Measurements from ENCODE around the gene NSMCE1. TPM values are rescaled to one million over a fixed set of nuclear protein-coding genes. Genes with fewer than 3 reads are reported as not detected.

NSMCE1 gene
- total and polyA plus RNA-seq, 2 donors (not counting 1 experiment from before 2014, with no cell fraction given), result 29.0 to 61.9 TPM

- H3K36me3 ChIP-seq (replicated peaks in 1 of 2; ENCODE audit: control extremely low read depth in 1 of 2, control insufficient read depth in 1 of 2, extremely low read depth in 1 of 2, insufficient read depth in 2 of 2, low read length in 1 of 2), result no peaks in the 10 kb centered on the region
- intact Hi-C loops (cut with micrococcal nuclease), result loop anchor here (1.0 to 5.0 kb wide), 3 partner anchors 53 to 277 kb away; no protein-coding TSS in a partner anchor
- H3K9me3 ChIP-seq (ENCODE audit: control extremely low read depth in 1 of 3, control insufficient read depth in 2 of 3, insufficient read depth in 1 of 3, low read length in 2 of 3), result no peaks in the 10 kb centered on the region
- no peak overlapping the region for H3K27ac ChIP-seq (ENCODE audit: low read length in 2 of 2)
- peaks cover 16 to 26% of the 10 kb centered on the region in 2 donors for H3K4me1 ChIP-seq (ENCODE audit: control insufficient read depth in 2 of 2, insufficient read depth in 2 of 2, low read length in 2 of 2)
- no peak overlapping the region for H3K4me3 ChIP-seq (ENCODE audit: control extremely low read depth in 1 of 5, extremely low read depth in 1 of 5, insufficient read depth in 1 of 5, low read depth in 2 of 5, low read length in 4 of 5)
- H3K27me3 Mint-ChIP-seq, result no peaks in the 10 kb centered on the region
- no peak for TF ChIP-seq EZH2 (IDR thresholded peaks at IDR 0.05; ENCODE audit: borderline replicate concordance, insufficient read depth, low read depth, low read length, poor library complexity, severe bottlenecking)
- TF ChIP-seq CTCF (IDR thresholded peaks at IDR 0.05), result peak; percentile 84
- no peaks in the 10 kb centered on the region for H4K20me1 ChIP-seq (ENCODE audit: control insufficient read depth, insufficient read depth, low read length, poor library complexity, severe bottlenecking)
- H3K79me2 ChIP-seq (ENCODE audit: control insufficient read depth, insufficient read depth, low read length), result no peaks in the 10 kb centered on the region
- peak overlapping the region; percentile 48 for H3K4me2 ChIP-seq (replicated peaks; ENCODE audit: low read depth, low read length, poor library complexity, severe bottlenecking)
- POLR2A ChIA-PET, result interaction anchor here (0.6 to 1.7 kb wide), 5 partner anchors 20 to 188 kb away, joined by 3 to 9 read pairs (median 4); partner anchors contain the start of gene KDM8
- peak overlapping the region; percentile 16 for H2AFZ ChIP-seq (ENCODE audit: insufficient read depth, low read depth, low read length, poor library complexity, severe bottlenecking)
- no peaks in the 10 kb centered on the region for H3K9me3 Mint-ChIP-seq (ENCODE audit: insufficient read depth)
- H3K27me3 ChIP-seq (replicated peaks in 1 of 4; ENCODE audit: control extremely low read depth in 1 of 4, control insufficient read depth in 3 of 4, insufficient read depth in 4 of 4, low read length in 3 of 4), result no peaks in the 10 kb centered on the region
- WGBS (ENCODE audit: insufficient coverage), result 4% methylated on average over 7 of the region's 13 CpGs
- H3K4me3 Mint-ChIP-seq, result no peak overlapping the region
- DNase-seq (peak; percentile 87), ATAC-seq (ENCODE audit: low read depth) (peak; percentile 100)
- H3K27ac Mint-ChIP-seq, result peak overlapping the region; percentile 10
- H3K9ac ChIP-seq (ENCODE audit: low read length), result no peak overlapping the region
- peaks cover 17% of the 10 kb centered on the region for H3K4me1 Mint-ChIP-seq
- CTCF ChIA-PET, result interaction anchor here (0.8 to 5.7 kb wide), 40 partner anchors 8 to 283 kb away, joined by 3 to 95 read pairs (median 5); partner anchors contain the start of gene KDM8
These were observed 89.0 kb downstream of the NSMCE1 start for GRCh38 chr16:27179500-27180072.

All from B cell (primary cell).